Measurements from ENCODE around the gene LHX3.

The LHX3 gene

DNA sequence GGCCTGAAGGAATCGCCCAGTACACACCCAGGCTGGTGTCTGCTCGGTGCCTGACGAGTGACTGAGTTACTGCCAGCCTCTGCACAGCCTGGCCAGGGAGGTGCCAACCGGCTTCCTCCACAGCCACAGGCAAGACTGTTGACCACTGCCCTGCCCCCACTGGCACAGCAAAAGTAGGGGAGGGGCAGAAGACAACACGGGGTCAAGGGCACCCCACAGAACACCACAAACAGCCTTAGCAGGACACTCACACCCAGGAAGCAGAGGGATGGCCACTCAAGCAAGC is 722 bp upstream of the LHX3 start:
- no peak for DNase-seq

DNA sequence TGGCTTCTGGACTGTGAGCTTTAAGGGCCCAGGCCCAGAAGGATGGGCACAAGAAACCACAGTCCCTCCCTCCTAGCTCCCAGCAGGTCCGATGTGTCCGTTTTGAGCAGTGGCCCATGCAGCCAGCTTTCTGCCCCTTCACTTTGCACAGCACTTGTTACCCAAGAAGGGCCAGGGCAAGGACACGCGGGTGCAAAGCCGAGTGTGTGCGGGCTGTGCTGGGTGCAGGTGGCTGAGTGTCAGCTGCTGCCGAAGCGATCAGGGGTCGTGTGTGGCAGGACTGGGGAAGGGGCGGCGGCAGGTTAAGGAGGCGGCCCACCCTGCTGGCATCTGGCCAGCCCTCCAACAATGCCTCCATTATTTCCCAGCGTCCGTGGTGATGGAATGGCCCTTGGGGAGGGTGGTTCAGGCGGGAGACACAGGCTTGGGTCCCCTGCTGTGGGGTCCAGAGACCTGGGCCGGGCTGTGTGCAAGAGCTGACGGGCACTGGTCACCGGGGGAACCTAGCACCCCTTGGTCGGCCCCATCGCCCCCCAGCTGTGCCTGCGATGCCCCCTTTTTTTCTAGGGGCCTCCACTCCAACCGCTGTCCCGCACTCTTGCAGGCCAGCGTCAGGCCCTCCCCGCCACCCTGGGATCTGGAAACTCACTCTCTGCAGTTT is 653 bp downstream of the LHX3 start:
- DNase-seq = no peak

- DNase-seq = no peak
Observed at GRCh38 chr9:136203408-136204144, 1.4 kb downstream of the LHX3 start.

- DNase-seq = no peak
Observed at GRCh38 chr9:136202454-136203407, 2.2 kb downstream of the LHX3 start.

DNA sequence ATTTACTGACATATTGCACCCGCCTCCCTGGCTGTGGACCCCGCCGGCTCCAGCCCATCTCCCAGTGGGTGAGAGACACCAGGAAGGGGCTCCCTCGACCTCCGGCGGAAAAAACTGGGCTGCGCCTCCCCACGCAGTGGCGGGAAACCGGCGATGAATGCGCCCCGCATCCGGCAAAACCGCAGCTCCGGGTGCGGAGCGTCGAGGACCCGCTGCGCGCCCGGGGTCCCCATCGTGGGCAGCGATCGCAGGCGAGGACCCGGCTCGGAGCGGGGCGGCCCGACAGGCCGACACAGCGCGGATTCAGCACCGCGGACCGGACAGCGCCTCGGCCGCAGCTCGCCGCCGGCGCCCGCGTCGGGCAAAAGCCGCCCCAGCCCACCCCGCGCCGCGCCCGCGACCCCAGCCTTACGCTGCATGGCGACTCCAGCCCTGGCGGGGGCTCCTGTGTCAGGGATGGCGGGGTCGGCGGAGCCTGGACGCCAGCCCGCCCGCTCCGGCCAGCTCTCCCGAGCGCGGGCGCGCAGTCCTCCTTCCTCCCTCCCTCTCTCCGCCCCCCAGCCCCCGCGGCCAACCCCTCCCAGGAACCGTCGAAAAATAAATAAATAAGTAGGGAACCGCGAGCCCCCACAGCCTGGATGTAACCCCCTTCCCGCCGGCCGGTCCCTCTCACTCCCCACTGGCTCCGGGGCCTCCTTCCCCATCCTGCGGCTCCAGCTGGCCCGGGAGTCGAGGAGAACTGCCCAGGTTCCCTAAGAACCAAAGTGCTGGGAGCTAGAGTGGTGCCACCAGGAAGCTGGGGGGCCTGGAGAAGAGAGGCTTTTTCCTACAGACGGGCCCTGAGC is 3.1 kb downstream of the LHX3 start:
- no peak for DNase-seq

DNA sequence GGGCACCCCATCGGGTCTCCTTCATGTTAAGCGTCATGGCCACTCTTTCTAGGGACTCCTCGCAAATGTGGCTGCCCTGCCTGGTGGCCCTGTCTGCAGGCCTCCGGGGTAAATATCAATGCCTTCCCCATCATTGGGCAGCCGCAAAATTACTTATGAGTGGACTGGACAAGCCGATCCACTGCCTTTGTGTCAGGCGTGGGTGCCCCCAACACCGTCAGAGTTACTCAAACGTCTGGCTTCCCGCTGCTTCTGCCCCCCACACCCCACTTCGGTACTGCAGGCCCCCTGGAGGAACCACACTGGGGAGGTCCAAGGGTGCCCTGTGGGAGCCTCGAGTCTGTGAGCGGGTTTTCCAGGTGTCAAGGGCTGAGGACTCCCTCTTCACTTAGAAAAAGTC is 3.8 kb downstream of the LHX3 start:
- no peak for DNase-seq

- DNase-seq = no peak
Observed at GRCh38 chr9:136200424-136200823, 4.5 kb downstream of the LHX3 start.

- no peak for DNase-seq
Observed at GRCh38 chr9:136199391-136200288, 5.3 kb downstream of the LHX3 start.

- DNase-seq = no peak
Observed at GRCh38 chr9:136198605-136199083, 6.3 kb downstream of the LHX3 start.

- no peak for DNase-seq
Observed at GRCh38 chr9:136197930-136198604, 6.9 kb downstream of the LHX3 start.

DNA sequence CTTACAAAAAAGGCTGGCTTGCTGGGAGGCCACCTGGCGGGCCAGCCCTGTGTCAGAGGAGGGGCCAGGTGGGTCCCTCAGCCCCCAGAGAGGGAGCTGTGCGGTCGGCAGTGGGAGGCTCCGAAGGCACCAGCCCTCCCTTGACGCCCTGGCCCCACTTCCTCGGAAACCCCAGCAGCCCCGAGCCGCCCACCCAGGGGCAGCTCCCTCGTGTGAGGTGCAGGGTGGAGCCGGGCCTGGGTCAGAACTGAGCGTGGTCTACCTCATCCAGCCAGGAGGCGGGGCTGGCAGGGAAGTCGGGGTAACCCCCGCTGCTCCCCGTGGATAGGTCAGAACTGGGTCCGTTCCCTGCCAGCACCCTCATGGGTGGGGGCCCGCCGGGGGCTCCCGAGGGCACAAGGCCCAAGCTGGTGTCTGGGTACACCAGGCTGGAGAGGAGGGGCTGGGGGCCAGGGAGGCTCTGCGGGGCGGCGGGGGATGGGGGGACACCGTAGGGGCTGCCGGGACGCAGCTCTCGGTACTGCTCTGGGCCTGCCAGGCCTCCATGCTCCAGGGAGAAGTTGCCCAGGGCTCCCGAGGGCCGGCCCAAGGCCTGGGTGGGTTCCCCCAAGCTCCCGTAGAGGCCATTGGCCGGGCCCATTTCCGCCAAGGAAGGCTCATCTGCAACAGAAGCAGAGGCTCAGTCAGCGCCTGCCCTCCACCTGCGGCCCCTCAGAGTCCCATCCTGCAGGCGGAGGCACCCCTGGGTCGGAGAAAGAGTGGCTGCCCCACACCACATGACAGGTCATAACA is 7.6 kb downstream of the LHX3 start:
- DNase-seq = no peak

DNA sequence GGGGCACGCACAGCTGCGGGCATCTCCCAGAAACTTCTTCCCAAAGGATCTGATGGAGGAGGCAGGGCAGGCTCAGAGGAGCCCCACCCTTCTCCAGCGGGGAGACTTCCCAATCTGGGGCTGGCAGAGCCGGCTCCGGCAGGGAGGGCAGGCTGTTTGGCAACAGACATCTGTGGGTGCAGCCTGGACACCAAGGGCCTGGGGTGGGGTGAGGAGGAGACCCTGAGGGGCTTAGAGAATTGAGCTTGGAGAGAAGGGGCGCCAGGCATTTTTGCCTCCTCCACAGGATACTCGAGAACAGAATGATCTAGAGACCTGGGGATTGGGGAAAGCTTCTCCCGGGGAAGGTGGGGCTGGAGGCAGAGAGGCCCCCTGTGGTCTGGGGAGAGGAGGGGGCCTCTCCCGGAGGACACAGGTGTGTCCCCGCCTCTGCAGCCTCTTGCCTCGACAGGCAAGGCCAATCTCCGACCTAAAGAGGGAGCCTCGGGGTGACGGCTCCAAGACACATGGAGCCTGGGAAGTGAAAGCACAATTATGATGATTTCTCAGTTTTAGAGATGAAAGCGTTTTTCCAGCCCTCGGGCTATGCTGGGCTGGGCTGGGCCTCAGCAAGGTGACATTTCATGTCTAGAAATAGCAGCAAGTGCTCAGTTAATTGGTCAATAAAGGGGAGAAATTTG is 8.4 kb downstream of the LHX3 start:
- DNase-seq = no peak

DNA sequence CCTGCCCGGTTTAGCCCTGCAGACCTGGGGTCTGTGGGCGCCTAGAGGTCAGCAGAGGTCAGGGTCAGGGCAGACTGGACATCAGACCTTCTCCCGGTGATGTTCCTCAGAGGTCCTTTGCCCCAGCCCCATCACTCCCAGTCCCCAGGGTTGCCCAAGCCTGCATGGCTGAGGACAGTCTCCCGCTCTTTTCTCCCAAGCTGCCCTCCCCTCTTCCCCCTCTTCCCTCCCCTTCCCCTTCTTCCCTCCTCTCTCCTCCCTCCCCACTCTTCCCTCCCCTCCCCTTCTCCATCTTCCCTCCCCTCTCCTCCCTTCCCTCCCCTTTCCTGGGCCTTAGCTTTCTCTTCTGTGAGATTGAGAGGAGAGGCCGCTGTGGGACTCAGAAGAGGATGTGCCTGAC is 10.4 kb downstream of the LHX3 start:
- no peak for DNase-seq

- DNase-seq = no peak
Observed at GRCh38 chr9:136193891-136194279, 11.0 kb downstream of the LHX3 start.

DNA sequence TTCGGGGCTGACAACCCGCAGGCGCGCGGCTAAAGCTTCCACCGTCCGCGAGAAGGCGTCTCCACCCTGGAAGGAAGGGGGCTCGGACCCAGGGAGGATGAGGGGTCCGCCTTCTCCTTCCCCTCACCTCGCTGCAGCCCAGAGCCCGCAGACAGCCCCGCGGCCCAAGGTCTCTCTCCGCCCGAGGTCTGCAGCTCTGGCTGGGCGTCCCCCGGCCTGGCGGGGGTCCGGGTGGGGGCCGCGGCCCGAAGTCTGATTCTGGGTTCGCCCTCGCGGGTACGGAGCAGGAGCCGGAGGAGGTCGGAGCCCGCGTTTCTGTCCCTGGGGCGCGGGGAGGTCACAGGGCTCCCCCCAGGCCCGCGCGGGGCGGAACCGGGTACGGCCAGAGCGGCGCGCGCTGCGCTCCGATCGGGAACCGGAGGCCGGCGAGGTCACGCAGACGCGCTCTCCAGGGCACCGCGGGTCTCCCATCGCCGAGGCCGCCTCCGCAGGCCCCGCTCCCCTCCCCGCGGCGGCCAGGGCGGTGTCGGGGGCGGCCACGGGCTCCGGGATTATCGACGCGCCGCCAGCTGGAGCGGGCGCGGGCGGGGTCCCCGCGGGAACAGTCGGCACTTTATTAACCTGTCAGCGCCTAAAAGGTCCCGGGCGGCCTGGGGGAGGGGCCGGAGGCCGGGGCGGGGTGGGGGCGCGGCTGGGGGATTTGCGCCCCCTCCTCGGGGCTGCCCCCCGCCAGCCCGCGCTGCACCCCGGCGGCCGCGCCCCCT is 11.6 kb downstream of the LHX3 start:
- DNase-seq = no peak

DNA sequence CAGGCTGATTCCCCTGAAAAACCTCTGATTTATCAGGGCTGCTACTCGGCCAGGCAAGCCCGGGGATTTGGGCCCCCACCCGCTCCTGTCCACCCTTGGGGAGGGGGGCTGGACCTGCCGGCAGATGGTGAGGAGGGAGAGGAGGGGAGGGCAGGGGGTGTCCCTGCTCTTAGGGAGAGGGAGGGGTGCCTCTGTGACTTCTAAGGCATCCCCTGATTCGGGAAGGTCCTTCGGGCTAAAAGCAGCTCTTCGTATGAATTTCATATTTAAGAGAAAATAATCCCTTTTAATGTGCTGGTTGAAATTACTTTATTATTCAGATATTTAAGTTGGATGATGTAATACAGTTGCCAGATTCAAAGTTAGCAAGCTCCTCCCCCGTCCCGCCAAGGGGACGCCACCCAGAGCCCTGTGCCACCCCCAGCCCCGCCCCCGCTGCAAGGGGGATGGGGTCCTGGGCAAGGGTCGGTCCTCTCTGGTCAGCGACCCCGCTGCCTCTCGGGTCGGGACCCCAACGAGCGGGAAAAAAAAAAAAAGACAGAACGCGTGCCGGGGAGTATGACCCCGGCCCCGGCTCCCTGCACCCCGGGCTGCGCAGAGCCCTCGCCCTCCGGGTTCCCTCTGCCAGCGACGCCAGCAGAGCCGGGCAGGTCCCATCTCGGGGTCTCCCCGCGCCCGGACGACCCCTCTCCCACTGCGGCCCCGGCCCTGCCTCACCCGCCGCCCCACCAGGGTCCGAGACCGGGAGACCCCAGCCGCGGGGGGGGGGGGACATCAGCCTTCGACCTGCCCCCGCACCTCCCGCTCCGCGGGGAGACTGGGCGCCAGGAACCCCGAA is 12.4 kb downstream of the LHX3 start:
- no peak for DNase-seq

DNA sequence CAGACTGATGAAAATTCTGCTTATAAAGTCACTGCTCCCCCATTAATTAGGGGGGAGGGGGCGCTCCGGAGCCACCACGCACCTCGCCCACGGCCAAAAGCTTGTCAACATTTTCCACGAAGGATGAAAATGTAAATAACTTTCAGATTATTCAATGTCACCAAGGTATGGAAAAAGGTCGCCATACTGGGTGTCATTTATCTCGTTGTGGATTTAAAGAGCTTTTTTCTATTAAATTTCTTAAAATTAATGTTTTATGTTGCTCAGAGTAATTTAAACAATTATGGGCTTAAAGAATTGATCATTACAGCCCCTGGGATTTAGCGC is 13.0 kb downstream of the LHX3 start:
- no peak for DNase-seq
